ENCODE data around the gene KCNG2. TPM values are rescaled to one million over a fixed set of nuclear protein-coding genes. Genes with fewer than 3 reads are reported as not detected.

KCNG2 gene
- total RNA-seq, 1 experiment from 2014 or later, result not detected

DNA sequence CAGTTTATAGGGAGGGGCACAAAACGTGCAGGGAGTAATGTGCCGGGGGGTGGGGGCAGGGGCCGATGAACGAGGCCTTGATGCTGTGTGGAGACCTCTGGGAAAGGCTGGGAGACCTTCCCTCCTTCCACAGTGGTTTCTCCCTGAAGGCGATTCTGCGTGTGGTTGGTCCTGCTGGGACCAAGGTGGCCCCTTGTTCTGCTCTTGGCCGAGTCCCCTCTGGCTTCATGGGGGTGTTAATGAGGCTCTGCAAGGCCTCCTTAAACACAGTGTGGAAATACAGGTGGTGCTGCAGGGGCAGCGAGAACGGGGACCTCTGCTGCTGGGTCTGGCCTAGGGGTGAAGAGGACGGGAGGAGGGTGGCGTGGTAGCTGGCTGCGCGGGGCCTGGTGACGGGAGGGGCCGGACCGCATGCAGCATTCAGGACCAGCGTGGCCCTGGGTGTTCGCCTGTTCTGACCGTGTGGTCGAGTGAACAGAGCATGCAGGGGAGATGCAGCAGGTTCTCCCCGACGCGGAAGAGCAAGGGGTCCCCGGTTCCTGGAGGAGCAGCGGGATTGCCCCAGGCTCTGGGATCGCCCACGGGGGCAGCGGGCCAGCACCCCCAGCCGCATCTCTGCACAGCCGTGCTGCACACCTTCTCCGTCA, 42.1 kb upstream of the KCNG2 start:
- no TSS peak for BruUV-seq (replicated peaks)
- ChIA-PET POLR2A (ENCODE audit: unreplicated experiment) (no interaction called here), CTCF (no interaction called here)

DNA sequence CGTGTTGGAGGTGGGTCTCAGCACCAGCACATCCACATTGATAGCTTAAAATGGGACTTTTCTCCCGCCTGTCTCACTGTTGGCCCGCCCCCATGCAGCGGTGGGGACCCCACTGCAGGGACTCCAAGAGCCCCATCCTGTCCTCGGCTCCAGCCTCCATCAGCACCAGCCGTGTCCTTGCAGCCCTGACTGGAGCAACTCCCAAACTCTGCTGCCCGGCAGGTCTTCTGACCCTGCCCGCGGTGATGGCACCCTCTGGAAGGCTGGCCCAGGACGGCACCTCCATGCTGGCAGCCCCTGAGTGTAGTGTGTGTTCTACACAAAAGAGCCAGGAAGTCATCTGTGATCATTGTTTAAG, 41.6 kb upstream of the KCNG2 start:
- ChIA-PET POLR2A (ENCODE audit: unreplicated experiment) (no interaction called here), CTCF (no interaction called here)
- no peaks in the 10 kb centered on the region for H3K9me2 ChIP-seq (ENCODE audit: insufficient read depth)
- no peak overlapping the region for H2AFZ ChIP-seq
- H3K36me3 ChIP-seq (ENCODE audit: low read depth), result 0 out of 2 replicates have a peak, but pooled peaks cover 6% of the 10 kb centered on the region
- H3K4me1 ChIP-seq (replicated peaks; ENCODE audit: insufficient read depth), result no peaks in the 10 kb centered on the region
- no peak overlapping the region for H3K4me2 ChIP-seq
- TF ChIP-seq, protein P1, sequence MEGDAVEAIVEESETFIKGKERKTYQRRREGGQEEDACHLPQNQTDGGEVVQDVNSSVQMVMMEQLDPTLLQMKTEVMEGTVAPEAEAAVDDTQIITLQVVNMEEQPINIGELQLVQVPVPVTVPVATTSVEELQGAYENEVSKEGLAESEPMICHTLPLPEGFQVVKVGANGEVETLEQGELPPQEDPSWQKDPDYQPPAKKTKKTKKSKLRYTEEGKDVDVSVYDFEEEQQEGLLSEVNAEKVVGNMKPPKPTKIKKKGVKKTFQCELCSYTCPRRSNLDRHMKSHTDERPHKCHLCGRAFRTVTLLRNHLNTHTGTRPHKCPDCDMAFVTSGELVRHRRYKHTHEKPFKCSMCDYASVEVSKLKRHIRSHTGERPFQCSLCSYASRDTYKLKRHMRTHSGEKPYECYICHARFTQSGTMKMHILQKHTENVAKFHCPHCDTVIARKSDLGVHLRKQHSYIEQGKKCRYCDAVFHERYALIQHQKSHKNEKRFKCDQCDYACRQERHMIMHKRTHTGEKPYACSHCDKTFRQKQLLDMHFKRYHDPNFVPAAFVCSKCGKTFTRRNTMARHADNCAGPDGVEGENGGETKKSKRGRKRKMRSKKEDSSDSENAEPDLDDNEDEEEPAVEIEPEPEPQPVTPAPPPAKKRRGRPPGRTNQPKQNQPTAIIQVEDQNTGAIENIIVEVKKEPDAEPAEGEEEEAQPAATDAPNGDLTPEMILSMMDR (conservative IDR thresholded peaks at IDR 0.05), result no peak
- TF ChIP-seq EZH2 (IDR thresholded peaks at IDR 0.05; ENCODE audit: low read depth), result no peak
- no peak overlapping the region for H3K4me3 ChIP-seq
- no peaks in the 10 kb centered on the region; the same call in 1 of the 2 replicates for H4K20me1 ChIP-seq (ENCODE audit: insufficient read depth)
- no TSS peak for BruUV-seq (replicated peaks)
- H3K27me3 ChIP-seq (ENCODE audit: insufficient read depth, low read depth), result no peaks in the 10 kb centered on the region
- no peaks in the 10 kb centered on the region for H3F3A ChIP-seq (ENCODE audit: insufficient read depth, low read depth)
- no peaks in the 10 kb centered on the region for H3K9me3 ChIP-seq (ENCODE audit: insufficient read depth, low read depth)
- no peaks in the 10 kb centered on the region for H3K79me2 ChIP-seq (ENCODE audit: low read depth)
- intact Hi-C loops (cut with micrococcal nuclease; ENCODE audit: unreplicated experiment), result no loop called here
- no peak for DNase-seq
- H3K27ac ChIP-seq, result no peak overlapping the region

More for the DNA sequence above, 42.1 kb upstream of the KCNG2 start:
- Histone ChIP-seq H3K79me2 (ENCODE audit: low read depth) (no peaks in the 10 kb centered on the region), H3K27ac (no peak overlapping the region), H3F3A (ENCODE audit: insufficient read depth, low read depth) (no peaks in the 10 kb centered on the region), H2AFZ (no peak overlapping the region), H3K27me3 (ENCODE audit: insufficient read depth, low read depth) (no peaks in the 10 kb centered on the region), H3K36me3 (ENCODE audit: low read depth) (0 out of 2 replicates have a peak, but pooled peaks cover 6% of the 10 kb centered on the region), H3K9me2 (ENCODE audit: insufficient read depth) (no peaks in the 10 kb centered on the region), H3K4me2 (no peak overlapping the region), H3K4me1 (replicated peaks; ENCODE audit: insufficient read depth) (no peaks in the 10 kb centered on the region), H3K4me3 (no peak overlapping the region), H4K20me1 (ENCODE audit: insufficient read depth) (no peaks in the 10 kb centered on the region; the same call in 1 of the 2 replicates), H3K9me3 (ENCODE audit: insufficient read depth, low read depth) (no peaks in the 10 kb centered on the region)
- TF ChIP-seq, protein P1 (conservative IDR thresholded peaks at IDR 0.05), result no peak
- no peak for TF ChIP-seq EZH2 (IDR thresholded peaks at IDR 0.05; ENCODE audit: low read depth)
- no peak for DNase-seq
- intact Hi-C loops (cut with micrococcal nuclease; ENCODE audit: unreplicated experiment), result no loop called here

DNA sequence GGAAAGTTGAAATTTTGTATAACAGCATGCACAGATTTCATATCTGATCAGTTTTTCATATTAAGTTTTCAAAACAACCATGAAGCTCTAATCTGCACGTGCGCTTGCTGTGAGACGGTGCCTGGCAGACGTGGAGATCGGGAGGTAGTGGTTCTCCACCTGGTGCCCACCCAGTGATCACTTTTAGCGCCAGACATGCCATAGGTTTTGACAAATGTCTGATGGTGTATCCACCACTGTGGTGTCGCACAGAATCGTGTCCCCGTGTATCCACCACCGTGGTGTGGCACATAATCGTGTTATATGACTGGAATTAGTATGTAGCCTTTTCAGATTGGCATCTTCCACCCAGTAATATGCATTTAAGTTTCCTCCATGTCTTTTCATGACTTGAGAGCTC, 40.9 kb upstream of the KCNG2 start:
- Histone ChIP-seq H3K27ac (no peak overlapping the region), H2AFZ (no peak overlapping the region), H4K20me1 (ENCODE audit: insufficient read depth) (no peaks in the 10 kb centered on the region; the same call in 1 of the 2 replicates), H3K4me3 (no peak overlapping the region), H3K9me2 (ENCODE audit: insufficient read depth) (no peaks in the 10 kb centered on the region), H3F3A (ENCODE audit: insufficient read depth, low read depth) (no peaks in the 10 kb centered on the region), H3K4me1 (replicated peaks; ENCODE audit: insufficient read depth) (no peaks in the 10 kb centered on the region), H3K9me3 (ENCODE audit: insufficient read depth, low read depth) (no peaks in the 10 kb centered on the region), H3K36me3 (ENCODE audit: low read depth) (0 out of 2 replicates have a peak, but pooled peaks cover 6% of the 10 kb centered on the region), H3K27me3 (ENCODE audit: insufficient read depth, low read depth) (no peaks in the 10 kb centered on the region), H3K79me2 (ENCODE audit: low read depth) (no peaks in the 10 kb centered on the region), H3K4me2 (no peak overlapping the region)
- ChIA-PET POLR2A (ENCODE audit: unreplicated experiment) (no interaction called here), CTCF (no interaction called here)
- intact Hi-C loops (cut with micrococcal nuclease; ENCODE audit: unreplicated experiment), result no loop called here
- no peak for DNase-seq
- BruUV-seq (replicated peaks), result no TSS peak
- TF ChIP-seq, protein P1 (conservative IDR thresholded peaks at IDR 0.05), result no peak
- no peak for TF ChIP-seq EZH2 (IDR thresholded peaks at IDR 0.05; ENCODE audit: low read depth)
